Dermis blood vessel endothelial cell (primary cell): ENCODE measurements around the gene CXADR. TPM values are rescaled to one million over a fixed set of nuclear protein-coding genes. Genes with fewer than 3 reads are reported as not detected.
A peak's percentile ranks its signal among the peaks of the same experiment; 100 is the strongest.
"Not testable (repeated sequence)": the region's sequence is repeated elsewhere in the genome, so short reads cannot be mapped to it uniquely, and the experiment has no call there.

ENCODE experiments used
- DNase-seq: peaks from one replicate; pipeline ENCODE4 v3.0.0; 2010
- total RNA-seq: library from RNA; depleted of rRNA; stranded (reverse); fragments of >200 nt; gene quantifications from 2 replicates; pipeline ENCODE4 v1.2.3, GENCODE V29; 2014

The CXADR gene
- total RNA-seq, result 66.5 and 87.5 TPM in 2 replicates

GRCh38 chr21:17512253-17513213 lies at the start of gene CXADR:
Gene CXADR (plus strand): TSS chr21:17513043. CDS start chr21:17513130, 87 bp downstream.
- DNase-seq, result peak; percentile 67

DNA sequence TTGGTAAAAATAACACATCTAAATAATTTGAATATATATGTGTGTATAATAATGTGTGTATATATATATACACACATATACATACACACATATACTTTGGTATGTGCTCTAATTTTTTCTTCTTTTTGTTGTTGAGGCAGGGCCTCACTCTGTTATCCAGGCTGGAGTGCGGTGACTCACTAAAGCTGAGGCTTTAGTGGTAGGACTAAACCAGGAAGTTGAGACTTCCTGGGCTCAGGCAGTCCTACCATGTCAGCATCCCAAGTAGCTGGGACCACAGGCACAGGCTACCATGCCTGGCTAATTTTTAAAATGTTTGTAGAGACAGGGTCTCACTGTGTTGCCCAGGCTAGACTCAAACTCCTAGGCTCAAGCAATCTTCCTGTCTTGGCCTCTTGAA lies 46.7 kb upstream of the CXADR start:
- peak; percentile 26 for DNase-seq

DNA sequence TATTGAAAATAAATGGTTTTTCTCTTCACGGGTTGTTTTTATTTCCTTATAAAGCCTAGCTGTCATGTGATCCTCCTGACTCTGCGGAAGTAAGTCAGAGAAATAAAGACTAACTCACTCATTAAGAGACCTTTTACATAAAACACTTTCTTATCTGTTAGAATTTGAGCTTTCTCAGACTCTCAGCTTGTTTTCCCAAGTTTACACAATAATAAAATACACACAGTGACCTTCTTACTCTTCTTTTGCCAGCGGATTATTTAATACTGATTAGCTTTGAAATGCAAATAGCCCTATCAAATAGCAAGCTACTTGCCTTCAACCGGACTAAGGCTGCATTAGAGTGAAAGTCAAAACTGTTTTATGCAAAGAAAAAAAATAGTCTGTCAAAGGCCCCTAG lies 45.5 kb upstream of the CXADR start:
- no peak for DNase-seq

GRCh38 chr21:17467829-17468228 lies 45.0 kb upstream of the CXADR start:
- DNase-seq, result no peak

DNA sequence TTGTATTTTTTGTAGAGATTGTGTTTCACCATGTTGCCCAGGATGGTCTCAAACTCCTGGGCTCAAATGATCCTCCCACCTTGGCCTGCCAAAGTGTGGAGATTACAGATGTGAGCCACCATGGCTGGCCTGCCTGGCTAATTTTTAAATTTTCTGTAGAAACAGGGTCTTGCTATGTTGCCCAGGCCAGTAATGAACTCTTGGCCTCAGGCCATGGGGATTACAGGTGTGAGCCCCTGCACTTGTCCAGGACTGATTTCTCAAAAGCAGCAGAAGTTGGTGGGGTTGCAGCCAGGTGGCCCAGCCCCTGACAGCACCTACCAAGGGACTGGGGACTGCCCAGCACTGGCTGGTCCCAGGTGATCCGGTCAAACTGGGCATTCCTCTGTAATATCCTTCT lies 44.1 kb upstream of the CXADR start:
- DNase-seq, result no peak

DNA sequence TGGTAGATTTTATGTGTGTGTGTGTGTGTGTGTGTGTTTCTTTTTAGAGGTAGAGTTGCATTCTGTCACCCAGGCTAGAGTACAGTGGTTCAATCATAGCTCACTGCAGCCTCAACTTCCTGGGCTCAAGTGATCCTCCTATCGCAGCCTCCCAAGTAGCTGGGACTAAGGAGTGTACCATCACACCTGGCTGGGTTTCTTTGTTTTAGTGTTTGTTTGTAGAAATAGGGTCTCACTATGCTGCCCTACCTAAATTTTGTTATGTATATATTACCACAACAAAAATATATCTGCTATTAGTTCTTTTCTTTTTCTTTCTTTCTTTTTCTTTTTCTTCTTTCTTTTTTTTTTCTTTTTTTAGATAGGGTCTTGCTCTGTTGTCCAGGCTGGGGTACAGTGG lies 43.1 kb upstream of the CXADR start:
- no peak for DNase-seq

- no peak for DNase-seq
These were observed 40.7 kb upstream of the CXADR start for GRCh38 chr21:17472182-17472581.

DNA sequence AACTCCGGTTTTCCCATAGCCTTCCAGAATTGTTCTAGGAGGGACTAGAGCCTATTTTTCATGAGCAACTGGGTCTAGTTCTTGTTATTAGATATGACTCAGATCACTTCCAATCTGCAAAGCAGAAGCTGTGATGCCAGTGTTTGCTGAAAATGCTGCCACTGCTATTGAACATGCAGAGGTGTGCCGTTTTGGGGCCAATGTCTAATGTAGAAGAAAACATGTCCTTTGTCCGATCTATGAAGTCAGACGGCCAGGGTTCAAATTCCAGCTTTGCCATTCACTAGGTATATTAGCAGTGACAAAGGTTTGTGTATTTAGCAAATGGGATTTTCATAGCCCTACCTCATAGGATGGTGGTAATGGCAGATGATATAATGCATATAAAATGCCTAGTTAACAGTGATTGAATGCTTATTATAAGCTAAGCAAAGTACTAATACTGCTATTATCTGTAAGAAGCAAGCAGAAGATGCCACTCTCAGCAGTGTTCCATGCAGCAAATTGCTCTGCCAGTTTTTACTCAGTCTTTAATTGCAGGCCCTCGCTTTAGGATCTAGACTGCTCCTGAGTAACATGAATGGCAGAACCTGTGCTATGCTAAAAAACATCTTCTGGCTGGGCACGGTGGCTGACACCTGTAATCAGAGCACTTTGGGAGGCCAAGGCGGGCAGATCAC lies 40.1 kb upstream of the CXADR start:
- no peak for DNase-seq

DNA sequence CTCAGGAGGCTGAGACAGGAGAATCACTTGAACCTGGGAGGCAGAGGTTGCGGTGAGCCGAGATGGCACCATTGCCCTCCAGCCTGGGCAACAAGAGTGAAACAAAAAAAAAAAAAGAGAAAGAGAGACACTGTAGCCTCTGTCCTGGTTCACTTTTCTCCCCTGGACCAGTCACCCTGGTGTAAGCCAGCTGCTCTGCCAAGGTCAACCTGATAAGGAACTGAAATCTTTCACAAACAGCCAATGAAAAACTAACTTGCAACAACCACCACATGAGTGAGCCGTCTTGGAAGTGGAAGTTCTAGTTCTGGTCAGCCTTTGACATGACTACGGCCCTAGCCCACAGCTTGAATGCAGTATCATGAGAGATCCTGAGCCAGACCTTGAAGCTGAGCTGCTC lies 36.8 kb upstream of the CXADR start:
- DNase-seq, result no peak

DNA sequence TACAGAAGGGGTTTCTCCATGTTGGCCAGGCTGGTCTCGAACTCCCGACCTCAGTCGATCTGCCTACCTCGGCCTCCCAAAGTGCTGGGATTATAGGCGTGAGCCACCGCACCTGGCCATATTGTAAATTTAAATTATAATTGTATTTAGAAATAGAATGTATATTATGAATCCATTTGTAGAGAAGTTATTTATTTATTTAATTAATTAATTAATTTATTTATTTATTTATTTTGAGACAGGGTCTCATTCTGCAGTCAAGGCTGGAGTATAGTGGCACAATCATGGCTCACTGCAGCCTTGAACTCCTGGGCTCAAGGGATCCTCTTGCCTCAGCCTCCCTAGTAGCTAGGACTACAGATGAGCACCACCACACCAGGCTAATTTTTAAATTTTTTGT lies 34.7 kb upstream of the CXADR start:
- not testable (repeated sequence) for DNase-seq

- peak; percentile 27 for DNase-seq
These were observed 33.2 kb upstream of the CXADR start for GRCh38 chr21:17479606-17480005.

DNA sequence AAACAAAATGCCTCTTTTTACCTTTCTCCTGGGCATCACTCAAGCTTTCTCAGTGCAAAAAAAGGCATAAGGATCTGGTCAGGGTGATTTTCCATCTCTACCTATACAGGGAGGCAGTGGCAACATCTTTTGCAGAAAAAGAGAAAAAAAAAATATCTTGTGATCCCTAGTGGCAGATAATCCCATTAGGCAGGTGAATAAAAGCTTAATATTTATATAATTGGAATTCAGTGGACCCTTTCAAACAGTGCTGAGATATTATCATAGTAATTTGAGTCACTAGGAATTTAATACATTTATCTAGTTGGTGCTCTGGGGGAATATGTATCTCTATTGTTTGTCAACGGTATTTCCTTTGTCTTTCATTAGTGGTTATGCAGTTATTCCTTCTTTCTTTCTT lies 29.9 kb upstream of the CXADR start:
- DNase-seq, result no peak

GRCh38 chr21:17488620-17489019 lies 24.2 kb upstream of the CXADR start:
- DNase-seq, result no peak

GRCh38 chr21:17489565-17489964 lies 23.3 kb upstream of the CXADR start:
- DNase-seq, result peak; percentile 68

DNA sequence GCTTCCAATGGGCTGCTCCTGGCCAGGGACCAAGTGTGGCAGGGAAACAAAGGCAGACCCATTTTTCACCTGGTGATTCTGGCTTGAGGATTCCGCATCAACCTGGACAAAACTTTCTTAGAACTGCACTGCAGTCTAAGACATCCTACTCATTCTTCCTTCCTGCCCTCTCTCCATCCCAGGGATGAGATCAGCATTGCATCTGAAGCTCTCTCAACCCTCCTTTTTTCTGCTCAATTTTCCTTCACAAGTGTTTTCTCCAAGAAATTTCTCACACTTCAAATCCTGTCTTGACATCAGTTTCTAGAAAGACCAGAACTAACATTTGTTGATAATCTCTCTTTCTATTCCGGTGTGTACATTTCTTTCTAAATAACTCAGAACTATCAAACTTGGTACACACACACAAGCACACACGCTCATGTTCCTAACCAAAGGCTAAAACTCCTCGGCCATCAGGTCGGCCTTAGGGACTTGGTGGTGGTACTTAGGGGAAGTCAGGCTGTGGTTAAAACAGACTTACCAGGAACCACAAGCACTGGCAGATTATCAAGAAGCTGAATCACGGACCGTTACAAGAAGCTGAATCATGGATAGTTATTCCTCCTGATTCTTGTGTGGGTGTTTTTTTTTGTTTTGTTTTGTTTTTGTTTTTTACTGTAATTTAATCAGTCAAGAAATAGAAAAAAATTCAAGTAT lies 21.0 kb upstream of the CXADR start:
- peak; percentile 91 for DNase-seq

- no peak for DNase-seq
These were observed 20.3 kb upstream of the CXADR start for GRCh38 chr21:17492415-17493168.

- DNase-seq, result no peak
These were observed 18.8 kb upstream of the CXADR start for GRCh38 chr21:17494051-17494450.

- no peak for DNase-seq
These were observed 17.2 kb upstream of the CXADR start for GRCh38 chr21:17495680-17496079.

DNA sequence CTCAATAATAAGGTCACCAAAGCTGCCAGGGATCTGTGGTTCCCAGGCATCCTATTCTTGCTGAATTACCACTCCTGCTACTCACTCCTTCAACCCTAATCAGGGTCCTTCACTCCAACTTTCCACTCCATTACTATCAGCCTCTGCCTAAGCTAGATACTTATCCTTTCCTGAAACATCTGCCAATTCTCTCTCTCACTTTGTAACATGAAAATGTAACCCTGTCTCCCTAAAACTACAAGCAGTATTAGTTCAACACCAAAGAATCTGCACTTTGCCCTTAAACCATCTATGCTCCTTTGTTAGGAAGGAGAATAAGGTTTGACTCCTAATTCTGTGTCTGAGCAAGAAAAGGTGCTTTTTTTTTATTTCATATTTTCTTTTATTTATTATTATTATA lies 15.5 kb upstream of the CXADR start:
- DNase-seq, result no peak

DNA sequence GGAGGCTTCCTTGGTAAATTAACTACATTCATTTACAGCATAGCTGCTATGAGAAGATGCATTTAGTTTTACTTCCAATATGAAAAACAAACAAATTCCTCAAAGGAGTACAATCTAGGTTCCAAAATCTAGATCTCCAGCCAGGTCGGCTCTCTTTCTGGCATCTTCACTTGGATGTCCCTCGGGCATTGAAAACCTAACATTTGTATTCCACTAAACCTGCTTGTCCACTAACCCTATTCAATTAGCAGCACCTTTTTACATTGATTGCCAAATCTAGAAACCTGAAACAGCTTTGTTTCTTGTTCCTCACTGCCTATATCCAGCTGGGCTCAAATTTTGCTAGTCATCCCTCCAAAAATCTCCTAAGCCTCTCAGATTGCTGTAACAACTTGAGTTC lies 14.3 kb upstream of the CXADR start:
- DNase-seq, result no peak

- no peak for DNase-seq
These were observed 11.5 kb upstream of the CXADR start for GRCh38 chr21:17501107-17502006.
